Activated naive CD8-positive, alpha-beta T cell treated with anti-CD3 and anti-CD28 coated beads for 36 hours (primary cell): ENCODE measurements around the gene RERE. TPM values are rescaled to one million over a fixed set of nuclear protein-coding genes. Genes with fewer than 3 reads are reported as not detected.

ENCODE experiments used
- DNase-seq: peaks from one replicate; pipeline ENCODE4 v3.0.0; 2021
- H3K27ac Mint-ChIP-seq: one replicate; pipeline ENCODE4 v1.8.0; 2022; ENCODE audit warnings: mild to moderate bottlenecking, moderate library complexity, mixed read lengths
- H3K27me3 Mint-ChIP-seq: one replicate; pipeline ENCODE4 v1.8.0; 2022; ENCODE audit warnings: mild to moderate bottlenecking, mixed read lengths
- H3K36me3 Mint-ChIP-seq: one replicate; pipeline ENCODE4 v1.8.0; 2021; ENCODE audit warnings: mild to moderate bottlenecking, mixed read lengths
- H3K4me1 Mint-ChIP-seq: one replicate; pipeline ENCODE4 v1.8.0; 2021; ENCODE audit warnings: mixed read lengths
- H3K4me3 Mint-ChIP-seq: one replicate; pipeline ENCODE4 v1.8.0; 2022; ENCODE audit warnings: mild to moderate bottlenecking, moderate library complexity, mixed read lengths
- H3K9me3 Mint-ChIP-seq: one replicate; pipeline ENCODE4 v1.8.0; 2022; ENCODE audit warnings: mixed read lengths
- total RNA-seq, 2 experiments: library from RNA; stranded (reverse); gene quantifications; one replicate each; pipeline ENCODE4 v1.2.3, GENCODE V29; 2021

The RERE gene
- total RNA-seq, 2 experiments from 2014 or later: 36.8 to 39.6 TPM

DNA sequence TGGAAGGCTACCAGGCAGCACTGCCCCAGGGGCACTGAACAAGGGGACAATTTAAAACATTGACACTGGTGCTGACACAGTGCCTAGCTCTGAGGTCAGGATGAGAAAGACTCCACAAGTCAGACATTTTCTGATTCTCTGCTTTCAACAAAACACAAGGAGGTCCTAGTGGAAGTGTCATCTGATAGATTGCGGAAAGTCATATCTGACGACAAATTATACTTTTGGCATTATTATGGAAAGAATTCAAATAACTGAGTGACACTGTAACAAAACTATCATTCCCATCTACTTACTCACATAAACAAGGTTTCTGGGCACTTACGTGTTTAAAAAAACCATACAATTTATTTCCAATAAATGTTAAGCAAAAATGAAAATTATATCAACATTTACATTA lies 376.0 kb downstream of the RERE start:
- Mint-ChIP-seq H3K27me3 (no peaks in the 10 kb centered on the region), H3K4me3 (no peak overlapping the region), H3K36me3 (peaks cover 11% of the 10 kb centered on the region), H3K4me1 (peaks cover 16% of the 10 kb centered on the region), H3K9me3 (no peaks in the 10 kb centered on the region), H3K27ac (no peak overlapping the region)
- no peak for DNase-seq

DNA sequence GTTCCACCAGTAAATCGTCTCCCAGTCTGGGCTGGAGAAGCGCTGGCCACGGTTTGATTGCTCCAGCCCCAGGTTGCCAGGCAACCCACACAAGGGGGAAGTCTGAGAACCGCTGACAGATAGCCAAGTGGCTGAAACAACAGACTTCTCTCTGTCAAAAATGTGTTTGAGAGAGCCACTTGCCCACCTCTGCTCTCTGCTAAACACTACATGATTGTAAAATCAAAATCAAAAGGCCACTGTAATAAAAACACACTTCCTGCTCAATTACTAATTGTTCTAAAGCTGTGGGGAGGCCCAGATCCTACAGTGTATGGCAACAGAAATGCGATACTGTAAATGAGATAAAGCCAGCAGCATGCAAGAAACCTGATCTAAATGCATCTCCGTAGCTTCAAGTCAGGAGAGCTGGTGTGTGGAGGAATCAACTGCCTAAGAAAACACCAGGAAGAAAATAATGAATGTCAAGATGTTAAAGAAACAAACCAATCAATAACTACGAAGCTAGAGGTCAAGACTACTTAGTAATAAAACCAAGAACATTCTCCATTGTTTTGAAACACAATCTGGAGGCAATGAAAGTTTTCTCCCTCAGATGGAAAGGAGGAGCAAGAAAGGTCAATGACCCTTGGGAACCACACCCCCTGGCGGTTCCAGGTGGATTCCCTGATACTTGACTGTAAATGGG lies 378.3 kb downstream of the RERE start:
- Mint-ChIP-seq H3K36me3 (peaks cover 3% of the 10 kb centered on the region), H3K4me3 (no peak overlapping the region), H3K4me1 (peaks cover 8% of the 10 kb centered on the region), H3K27ac (peak overlapping the region; percentile 62), H3K27me3 (no peaks in the 10 kb centered on the region), H3K9me3 (no peaks in the 10 kb centered on the region)
- no peak for DNase-seq

DNA sequence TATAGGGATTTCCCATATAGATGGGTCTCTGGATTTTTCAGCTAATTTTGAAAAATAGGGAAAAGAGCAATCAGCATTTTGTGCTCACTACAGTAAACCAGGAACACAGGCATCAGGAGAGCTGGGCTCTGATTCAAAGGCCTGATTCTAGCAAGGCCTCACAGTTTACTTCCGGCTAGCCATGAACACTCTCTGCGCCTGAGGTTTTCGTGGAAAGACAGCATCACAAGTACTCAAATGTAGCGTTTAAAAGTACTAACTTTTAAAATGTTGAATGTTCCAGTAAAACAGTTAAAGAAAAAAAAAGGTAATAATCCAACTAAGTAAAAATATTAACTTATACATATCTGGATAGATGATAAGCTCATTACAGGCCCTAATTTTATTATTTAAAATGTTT lies 379.0 kb downstream of the RERE start:
- H3K4me3 Mint-ChIP-seq: no peak overlapping the region
- no peaks in the 10 kb centered on the region for H3K27me3 Mint-ChIP-seq
- DNase-seq: no peak
- peak overlapping the region; percentile 62 for H3K27ac Mint-ChIP-seq
- H3K9me3 Mint-ChIP-seq: no peaks in the 10 kb centered on the region
- peaks cover 8% of the 10 kb centered on the region for H3K4me1 Mint-ChIP-seq
- H3K36me3 Mint-ChIP-seq: peaks cover 2% of the 10 kb centered on the region

DNA sequence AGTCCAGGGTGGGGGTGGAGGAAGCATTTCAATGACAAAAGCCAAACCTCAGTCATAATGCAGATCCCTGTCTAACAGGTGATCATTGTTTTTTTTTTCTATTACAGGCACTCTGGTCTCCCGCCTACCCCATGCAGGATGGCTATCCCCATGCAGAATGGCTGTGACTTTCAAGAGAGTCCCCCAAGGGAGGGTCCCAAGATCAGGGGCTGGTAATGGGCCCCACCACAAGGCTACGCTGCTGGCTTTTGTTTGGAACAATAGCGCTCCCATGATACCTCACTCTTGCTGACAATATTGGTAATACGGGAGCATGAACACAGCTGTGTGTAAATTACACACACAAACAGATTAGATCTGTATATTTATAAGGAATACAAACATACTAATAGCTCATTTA lies 380.1 kb downstream of the RERE start:
- Mint-ChIP-seq H3K4me3 (no peak overlapping the region), H3K36me3 (peaks cover 2% of the 10 kb centered on the region), H3K27ac (no peak overlapping the region), H3K4me1 (peaks cover 8% of the 10 kb centered on the region), H3K9me3 (no peaks in the 10 kb centered on the region), H3K27me3 (no peaks in the 10 kb centered on the region)
- no peak for DNase-seq

DNA sequence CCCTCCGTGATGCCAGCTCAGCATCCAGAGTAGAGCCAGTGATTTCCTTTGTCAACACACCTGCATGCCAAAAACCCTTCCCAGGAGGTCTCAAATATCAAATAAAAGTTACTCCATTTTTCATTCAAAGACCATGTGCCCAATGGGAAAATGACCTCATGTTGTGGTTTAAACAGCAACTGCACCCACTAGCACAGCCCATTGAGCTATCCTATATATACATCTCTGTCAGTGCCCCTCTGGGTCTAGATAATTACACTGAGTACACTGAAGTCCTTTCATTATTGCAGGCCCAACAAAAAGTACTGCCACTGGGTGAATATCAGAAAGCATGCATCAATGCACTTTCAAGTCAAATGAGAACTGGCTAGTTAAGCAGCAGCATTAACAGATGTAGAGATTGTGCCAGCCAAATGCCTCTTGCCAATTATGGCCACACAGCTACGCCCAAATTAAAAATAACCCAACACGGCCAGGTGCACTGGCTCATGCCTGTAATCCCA lies 381.8 kb downstream of the RERE start:
- Mint-ChIP-seq H3K27ac (no peak overlapping the region), H3K4me3 (no peak overlapping the region)
- no peak for DNase-seq

DNA sequence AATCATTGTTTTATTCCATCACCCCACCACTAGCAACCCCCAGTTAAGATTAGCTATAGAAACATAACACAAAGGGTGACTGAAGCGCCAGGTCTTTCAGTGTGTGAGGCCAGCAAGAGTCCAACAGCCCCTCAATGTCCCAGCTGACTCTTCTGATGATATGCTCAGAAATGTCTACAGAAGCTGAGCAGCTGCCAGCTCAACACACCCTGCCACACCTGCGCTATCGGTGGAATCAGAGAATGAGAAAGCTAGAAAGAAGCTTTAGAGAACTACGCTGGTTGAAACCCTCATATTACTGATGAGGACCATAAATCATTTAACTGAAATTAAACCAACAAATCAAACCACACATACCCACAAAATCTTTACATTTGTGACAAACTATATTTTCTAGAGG lies 383.3 kb downstream of the RERE start:
- DNase-seq: no peak
- no peaks in the 10 kb centered on the region for H3K9me3 Mint-ChIP-seq
- no peak overlapping the region for H3K27ac Mint-ChIP-seq
- no peak overlapping the region for H3K4me3 Mint-ChIP-seq
- peaks cover 25% of the 10 kb centered on the region for H3K4me1 Mint-ChIP-seq
- H3K36me3 Mint-ChIP-seq: peaks cover 8% of the 10 kb centered on the region
- H3K27me3 Mint-ChIP-seq: no peaks in the 10 kb centered on the region

More for the DNA sequence above, 381.8 kb downstream of the RERE start:
- peaks cover 19% of the 10 kb centered on the region for H3K4me1 Mint-ChIP-seq
- peaks cover 6% of the 10 kb centered on the region for H3K36me3 Mint-ChIP-seq
- no peaks in the 10 kb centered on the region for H3K27me3 Mint-ChIP-seq
- no peaks in the 10 kb centered on the region for H3K9me3 Mint-ChIP-seq

DNA sequence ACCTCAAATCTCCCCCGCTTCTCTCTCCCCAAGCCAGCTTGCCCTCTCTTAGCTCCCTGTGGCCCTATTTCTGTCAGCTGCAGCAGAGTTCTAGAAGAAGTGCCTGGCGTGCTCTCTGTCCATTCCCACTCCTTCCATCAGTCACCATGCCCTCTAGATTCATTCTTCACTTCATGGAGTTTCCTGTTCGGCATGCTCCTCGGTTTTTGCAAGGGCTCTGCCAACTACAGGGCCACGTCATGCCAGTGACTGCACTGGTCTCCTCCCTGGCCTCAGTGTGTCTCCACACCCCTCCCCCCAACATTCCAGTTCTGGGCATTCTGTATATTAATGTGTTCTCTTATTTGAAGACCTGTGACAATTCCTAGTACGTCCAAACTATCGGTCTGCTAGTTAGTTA lies 385.7 kb downstream of the RERE start:
- Mint-ChIP-seq H3K27ac (peak overlapping the region; percentile 13), H3K9me3 (no peaks in the 10 kb centered on the region), H3K4me3 (no peak overlapping the region), H3K27me3 (no peaks in the 10 kb centered on the region), H3K4me1 (peaks cover 37% of the 10 kb centered on the region), H3K36me3 (peaks cover 10% of the 10 kb centered on the region)
- no peak for DNase-seq

DNA sequence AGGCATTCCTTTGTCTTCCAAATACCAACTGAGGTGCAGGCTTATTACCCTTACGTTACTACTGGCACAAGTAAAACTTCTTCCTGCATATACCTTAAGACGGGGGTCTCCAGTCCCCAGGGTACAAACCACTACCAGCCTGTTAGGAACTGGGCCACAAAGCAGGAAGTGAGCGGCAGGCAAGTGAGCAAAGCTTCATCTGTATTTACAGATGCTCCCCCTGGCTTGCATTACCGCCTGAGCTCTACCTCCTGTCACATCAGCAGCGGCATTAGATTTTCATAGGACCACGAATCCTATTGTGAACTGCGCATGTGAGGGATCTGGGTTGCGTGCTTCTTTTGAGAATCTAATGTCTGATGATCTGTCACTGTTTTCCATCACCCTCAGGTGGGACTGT lies 386.4 kb downstream of the RERE start:
- H3K27ac Mint-ChIP-seq: peak overlapping the region; percentile 65
- H3K4me1 Mint-ChIP-seq: peaks cover 43% of the 10 kb centered on the region
- H3K4me3 Mint-ChIP-seq: no peak overlapping the region
- H3K27me3 Mint-ChIP-seq: no peaks in the 10 kb centered on the region
- H3K36me3 Mint-ChIP-seq: peaks cover 14% of the 10 kb centered on the region
- H3K9me3 Mint-ChIP-seq: no peaks in the 10 kb centered on the region
- DNase-seq: no peak

DNA sequence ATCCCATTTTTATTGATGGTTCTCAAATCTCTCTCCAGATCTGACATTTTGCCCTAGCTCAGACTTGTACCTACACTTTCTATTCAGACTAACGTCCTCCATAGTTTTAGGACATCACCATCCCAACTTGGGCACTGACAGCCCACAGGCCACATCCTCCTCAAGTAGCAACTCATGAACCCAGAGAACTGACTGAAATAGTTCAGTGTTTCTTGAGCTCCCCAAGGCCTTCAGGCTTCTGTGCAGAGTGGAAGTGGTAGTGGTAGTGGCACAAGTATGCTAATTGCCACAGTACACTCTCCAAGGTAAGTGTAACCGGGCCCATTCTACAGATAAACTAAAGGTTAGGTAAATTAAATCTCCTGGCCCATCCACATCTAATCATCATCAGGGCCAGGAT lies 387.0 kb downstream of the RERE start:
- Mint-ChIP-seq H3K27me3 (no peaks in the 10 kb centered on the region), H3K4me3 (no peak overlapping the region), H3K36me3 (peaks cover 14% of the 10 kb centered on the region), H3K9me3 (no peaks in the 10 kb centered on the region), H3K27ac (peak overlapping the region; percentile 65), H3K4me1 (peaks cover 49% of the 10 kb centered on the region)
- DNase-seq: no peak

DNA sequence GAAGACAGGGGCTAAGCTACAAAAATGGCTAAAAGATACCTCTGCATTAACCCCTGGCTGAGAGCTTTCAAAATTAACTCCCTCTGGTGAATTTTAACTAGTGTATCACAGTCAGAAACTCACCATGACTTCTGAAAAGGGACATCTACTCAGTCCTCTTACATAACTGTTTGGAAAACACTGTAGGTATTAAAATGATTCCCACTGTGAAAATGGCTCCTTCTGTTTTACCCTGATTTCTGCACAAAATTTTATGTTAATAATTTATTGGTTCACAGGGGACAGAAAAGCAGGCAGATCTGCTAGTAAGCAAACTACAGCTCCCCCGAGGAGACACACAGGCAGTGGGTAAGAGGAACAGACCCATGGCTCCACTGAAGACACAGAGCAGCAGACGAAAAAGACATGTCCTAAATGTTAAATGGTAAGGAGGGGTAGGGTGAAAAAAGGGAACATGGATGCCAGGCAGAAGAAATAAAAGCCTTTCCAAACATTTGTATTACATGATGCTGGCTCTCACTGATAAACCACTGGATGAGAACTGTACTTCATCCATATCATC lies 387.8 kb downstream of the RERE start:
- no peak overlapping the region for H3K4me3 Mint-ChIP-seq
- DNase-seq: no peak
- no peaks in the 10 kb centered on the region for H3K27me3 Mint-ChIP-seq
- no peak overlapping the region for H3K27ac Mint-ChIP-seq
- peaks cover 2% of the 10 kb centered on the region for H3K9me3 Mint-ChIP-seq
- H3K36me3 Mint-ChIP-seq: peaks cover 21% of the 10 kb centered on the region
- H3K4me1 Mint-ChIP-seq: peaks cover 57% of the 10 kb centered on the region

DNA sequence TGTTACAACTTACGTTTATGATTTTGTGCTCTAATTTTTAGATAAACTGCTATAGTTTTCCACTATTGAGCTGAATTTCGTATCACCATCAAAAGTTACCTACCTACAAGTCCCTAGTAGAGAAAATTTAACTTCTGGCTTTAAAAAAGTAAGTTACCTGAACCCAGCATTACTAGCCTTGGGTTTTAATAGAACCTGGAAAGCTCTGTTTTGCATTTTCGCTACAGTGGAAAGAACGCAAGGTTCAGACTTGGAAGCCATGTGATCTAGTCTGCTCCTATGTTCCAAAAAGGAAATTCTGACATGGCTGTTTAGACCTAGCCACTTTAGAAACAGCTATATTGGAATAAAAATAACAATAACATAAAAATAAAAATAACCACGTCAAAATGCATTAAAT lies 389.0 kb downstream of the RERE start:
- Mint-ChIP-seq H3K4me3 (no peak overlapping the region), H3K27me3 (no peaks in the 10 kb centered on the region), H3K36me3 (peaks cover 24% of the 10 kb centered on the region), H3K27ac (no peak overlapping the region), H3K9me3 (peaks cover 5% of the 10 kb centered on the region), H3K4me1 (peaks cover 63% of the 10 kb centered on the region)
- no peak for DNase-seq

DNA sequence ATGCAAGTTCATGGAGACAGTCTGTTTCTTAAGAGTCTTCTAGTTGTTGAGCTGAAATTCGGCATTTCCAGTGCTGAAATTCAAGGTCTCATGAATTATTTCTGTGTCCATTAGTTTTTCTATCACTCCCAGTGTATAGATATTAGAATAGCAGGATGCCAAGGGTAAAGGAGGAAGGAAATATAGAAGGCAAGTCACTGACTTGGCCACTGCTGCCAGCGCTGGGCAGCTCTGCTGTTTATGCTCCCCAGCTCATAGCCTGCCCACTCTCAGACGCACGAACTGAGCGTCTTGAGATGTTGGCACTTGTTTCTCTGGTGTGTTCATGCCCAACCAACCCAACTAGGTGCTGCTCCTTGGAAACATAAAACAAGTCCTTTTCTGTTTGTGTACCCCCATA lies 389.5 kb downstream of the RERE start:
- Mint-ChIP-seq H3K36me3 (peaks cover 24% of the 10 kb centered on the region), H3K9me3 (peaks cover 5% of the 10 kb centered on the region), H3K4me3 (no peak overlapping the region), H3K4me1 (peaks cover 63% of the 10 kb centered on the region), H3K27me3 (no peaks in the 10 kb centered on the region), H3K27ac (peak overlapping the region; percentile 79)
- no peak for DNase-seq

DNA sequence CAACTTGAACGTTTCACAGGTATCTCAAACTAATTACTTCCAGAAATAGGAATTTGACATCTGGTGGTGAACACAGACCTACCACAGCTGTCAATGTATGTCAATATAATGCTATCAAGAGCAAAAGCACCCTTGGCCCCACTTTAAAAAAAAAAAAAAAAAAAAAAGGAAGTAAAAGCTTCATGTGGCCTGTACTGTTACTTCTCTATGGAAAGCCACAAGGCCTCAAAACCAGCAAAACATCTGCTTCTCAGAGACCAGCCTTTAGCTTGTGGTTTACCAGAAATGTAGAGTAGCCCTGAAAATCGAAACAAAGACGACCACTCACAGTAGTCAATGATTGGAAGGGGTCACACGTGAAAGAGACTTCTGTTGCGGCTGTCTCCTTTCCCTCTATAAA lies 389.9 kb downstream of the RERE start:
- Mint-ChIP-seq H3K4me3 (peak overlapping the region; percentile 44), H3K27me3 (no peaks in the 10 kb centered on the region), H3K9me3 (peaks cover 5% of the 10 kb centered on the region), H3K4me1 (peaks cover 63% of the 10 kb centered on the region), H3K27ac (peak overlapping the region; percentile 88), H3K36me3 (peaks cover 24% of the 10 kb centered on the region)
- peak; percentile 23 for DNase-seq

DNA sequence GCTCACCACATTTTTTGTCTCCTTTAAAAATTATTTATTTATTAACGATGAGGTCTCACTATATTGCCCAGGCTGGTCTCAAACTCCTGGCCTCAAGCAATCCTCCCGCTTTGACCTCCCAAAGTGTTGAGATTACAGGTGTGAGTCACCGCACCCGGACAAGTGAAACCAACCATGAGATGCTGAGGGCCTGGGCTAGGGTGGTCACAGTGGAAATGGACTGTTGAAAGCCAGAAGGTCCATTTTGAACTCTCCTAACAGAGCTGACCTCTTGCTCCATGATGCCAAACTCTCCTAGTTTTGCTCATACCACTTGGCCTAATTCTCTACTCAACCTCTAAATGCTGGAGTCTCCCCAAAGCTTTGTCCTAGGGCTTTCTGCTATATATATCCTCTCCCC lies 390.4 kb downstream of the RERE start:
- H3K27ac Mint-ChIP-seq: peak overlapping the region; percentile 88
- H3K36me3 Mint-ChIP-seq: peaks cover 24% of the 10 kb centered on the region
- H3K27me3 Mint-ChIP-seq: no peaks in the 10 kb centered on the region
- peaks cover 5% of the 10 kb centered on the region for H3K9me3 Mint-ChIP-seq
- no peak overlapping the region for H3K4me3 Mint-ChIP-seq
- H3K4me1 Mint-ChIP-seq: peaks cover 63% of the 10 kb centered on the region
- no peak for DNase-seq

DNA sequence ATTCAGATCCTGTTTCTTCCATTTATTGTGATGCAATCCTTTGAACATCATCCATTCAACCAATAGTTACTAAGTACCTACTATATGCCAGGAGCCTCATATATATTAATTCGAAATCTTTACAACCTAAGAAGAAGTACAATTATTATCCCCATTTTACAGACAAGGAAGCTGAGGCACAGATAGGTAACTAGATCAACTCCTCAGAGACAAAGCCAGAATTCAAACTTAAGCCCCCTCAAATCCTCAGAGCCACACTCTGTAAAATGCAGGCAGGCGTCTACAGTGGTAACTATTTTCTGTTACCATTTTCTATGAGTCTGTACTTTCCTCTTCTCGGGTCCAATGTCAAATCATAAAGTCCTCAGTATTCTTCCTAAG lies 391.7 kb downstream of the RERE start:
- H3K4me3 Mint-ChIP-seq: no peak overlapping the region
- no peak for DNase-seq
- H3K9me3 Mint-ChIP-seq: peaks cover 5% of the 10 kb centered on the region

More for the DNA sequence above, 391.7 kb downstream of the RERE start:
- peaks cover 20% of the 10 kb centered on the region for H3K36me3 Mint-ChIP-seq
- H3K4me1 Mint-ChIP-seq: peaks cover 53% of the 10 kb centered on the region
- no peaks in the 10 kb centered on the region for H3K27me3 Mint-ChIP-seq
- peak overlapping the region; percentile 88 for H3K27ac Mint-ChIP-seq
